Superior temporal gyrus (tissue), 1 donor: ENCODE results near the gene MLYCD.

Experiments used
- DNase-seq: peaks from one replicate; pipeline ENCODE4 v3.0.0-alpha.2; 2016; ENCODE audit errors: extremely low spot score

The MLYCD gene

DNA sequence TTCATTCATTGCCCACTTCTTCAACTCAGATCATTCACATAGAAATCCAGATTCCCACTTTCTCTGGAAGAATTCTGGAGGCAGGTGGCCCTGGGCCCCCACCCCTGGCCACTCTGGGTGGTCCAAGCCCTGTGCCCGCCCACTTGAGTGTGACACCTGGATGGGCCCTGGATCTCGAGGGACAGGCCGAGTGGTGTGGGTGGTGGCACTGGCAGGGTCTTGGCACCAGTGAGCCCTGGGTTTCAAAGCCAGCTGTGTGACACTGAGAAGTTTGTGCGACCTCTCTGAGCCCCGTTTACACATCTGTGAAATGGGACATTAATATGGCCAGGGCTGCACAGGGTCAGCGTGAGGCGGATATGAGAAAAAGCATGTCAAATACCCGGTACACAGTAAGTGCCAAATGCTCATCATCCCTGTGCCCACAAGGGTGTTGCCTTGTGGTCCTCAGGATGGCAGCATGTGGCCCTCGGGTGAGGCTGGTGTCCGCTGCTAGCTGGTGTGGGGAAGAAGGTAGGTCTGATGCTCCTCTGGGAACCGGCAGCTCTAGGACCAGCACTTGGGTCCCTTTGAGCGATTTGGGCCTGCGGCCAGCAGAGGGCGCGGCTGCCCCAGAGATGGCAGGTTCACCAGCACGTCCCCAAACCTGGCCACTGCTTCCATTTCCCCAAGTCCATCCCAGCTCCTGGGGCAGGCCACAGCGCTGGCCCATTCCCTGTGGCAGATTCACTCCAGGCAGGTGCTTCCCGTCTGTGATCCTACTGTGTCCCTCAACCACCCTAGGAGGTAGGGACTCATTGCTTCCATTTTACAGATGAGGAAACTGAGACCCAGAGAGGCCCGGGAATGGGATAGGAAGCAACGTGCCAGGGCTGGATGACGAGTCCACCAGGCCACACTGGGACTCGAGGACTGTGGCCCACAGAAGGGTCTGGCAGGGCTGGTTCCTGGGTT lies 57.7 kb downstream of the MLYCD start:
- DNase-seq = peak; percentile 83

GRCh38 chr16:83957296-83957855 lies 58.5 kb downstream of the MLYCD start:
- no peak for DNase-seq

GRCh38 chr16:83958137-83958845 lies 59.4 kb downstream of the MLYCD start:
- DNase-seq = no peak

DNA sequence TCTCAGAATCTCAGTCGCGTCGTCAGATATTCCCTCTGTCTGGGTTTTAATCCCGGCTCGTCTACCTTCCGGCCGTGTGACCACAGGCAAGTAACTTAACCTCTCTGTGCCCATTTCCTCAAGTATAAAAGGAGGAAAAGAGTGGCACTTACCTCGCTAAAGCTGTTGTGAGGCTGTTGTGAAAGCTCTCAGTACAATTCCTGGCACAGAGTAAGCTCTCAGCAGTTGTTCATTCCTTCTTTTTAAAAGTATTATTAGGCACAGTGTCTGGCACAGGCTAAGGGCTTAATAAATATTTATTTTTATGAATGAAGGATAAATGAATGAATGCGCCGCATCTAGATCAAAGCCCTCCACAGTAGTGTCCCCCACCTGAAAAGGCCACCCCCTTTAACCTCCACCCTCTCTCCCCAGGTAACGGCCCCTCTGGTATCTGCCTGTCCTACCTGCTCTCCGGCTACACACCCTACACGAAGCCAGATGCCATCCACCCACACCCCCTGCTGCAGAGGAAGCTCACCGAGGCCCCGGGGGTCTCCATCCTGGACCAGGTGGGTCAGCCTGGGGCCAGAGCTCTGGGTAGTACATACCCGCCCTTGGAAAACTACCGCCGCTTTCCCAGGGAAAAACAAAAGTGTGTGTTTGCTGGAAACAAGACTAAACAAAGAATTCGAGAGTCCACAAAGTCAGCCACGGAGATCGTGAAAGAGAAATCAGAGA lies 60.1 kb downstream of the MLYCD start:
- no peak for DNase-seq

GRCh38 chr16:83959656-83960434 lies 60.9 kb downstream of the MLYCD start:
- no peak for DNase-seq

GRCh38 chr16:83960521-83961249 lies 61.8 kb downstream of the MLYCD start:
- DNase-seq = no peak

- DNase-seq = no peak
Observed at GRCh38 chr16:83961591-83961990, 62.7 kb downstream of the MLYCD start.

GRCh38 chr16:83963277-83964119 lies 64.6 kb downstream of the MLYCD start:
- DNase-seq = no peak

DNA sequence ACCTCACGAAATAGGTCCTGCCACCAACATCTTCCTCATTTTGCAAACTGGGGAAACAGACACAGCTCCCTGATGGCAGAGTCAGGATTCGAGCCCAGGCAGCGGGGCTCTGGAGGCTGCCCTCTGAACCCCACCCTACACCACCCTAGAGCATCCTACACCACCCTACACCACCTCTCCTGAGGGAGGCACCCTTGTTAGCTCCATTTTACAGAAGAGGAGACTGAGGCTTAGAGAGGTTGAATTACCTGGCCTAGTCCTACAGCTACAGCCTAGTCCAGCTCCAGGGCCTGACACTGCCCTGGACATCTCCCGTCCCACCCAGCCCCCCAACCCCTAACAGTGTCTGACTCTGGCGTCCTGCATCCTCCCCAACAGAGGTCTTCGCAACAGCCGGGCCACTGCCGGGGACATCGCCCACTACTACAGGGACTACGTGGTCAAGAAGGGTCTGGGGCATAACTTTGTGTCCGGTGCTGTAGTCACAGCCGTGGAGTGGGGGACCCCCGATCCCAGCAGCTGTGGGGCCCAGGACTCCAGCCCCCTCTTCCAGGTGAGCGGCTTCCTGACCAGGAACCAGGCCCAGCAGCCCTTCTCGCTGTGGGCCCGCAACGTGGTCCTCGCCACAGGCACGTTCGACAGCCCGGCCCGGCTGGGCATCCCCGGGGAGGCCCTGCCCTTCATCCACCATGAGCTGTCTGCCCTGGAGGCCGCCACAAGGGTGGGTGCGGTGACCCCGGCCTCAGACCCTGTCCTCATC lies 65.9 kb downstream of the MLYCD start:
- no peak for DNase-seq

DNA sequence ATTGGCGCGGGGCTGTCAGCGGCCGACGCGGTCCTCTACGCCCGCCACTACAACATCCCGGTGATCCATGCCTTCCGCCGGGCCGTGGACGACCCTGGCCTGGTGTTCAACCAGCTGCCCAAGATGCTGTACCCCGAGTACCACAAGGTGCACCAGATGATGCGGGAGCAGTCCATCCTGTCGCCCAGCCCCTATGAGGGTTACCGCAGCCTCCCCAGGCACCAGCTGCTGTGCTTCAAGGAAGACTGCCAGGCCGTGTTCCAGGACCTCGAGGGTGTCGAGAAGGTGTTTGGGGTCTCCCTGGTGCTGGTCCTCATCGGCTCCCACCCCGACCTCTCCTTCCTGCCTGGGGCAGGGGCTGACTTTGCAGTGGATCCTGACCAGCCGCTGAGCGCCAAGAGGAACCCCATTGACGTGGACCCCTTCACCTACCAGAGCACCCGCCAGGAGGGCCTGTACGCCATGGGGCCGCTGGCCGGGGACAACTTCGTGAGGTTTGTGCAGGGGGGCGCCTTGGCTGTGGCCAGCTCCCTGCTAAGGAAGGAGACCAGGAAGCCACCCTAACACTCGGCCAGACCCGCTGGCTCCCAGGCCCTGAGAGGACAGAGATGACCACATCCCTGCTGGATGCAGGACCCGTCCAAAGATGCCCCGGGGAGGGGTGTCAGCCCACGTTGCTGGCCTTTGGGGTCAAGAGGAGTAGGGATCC lies 66.7 kb downstream of the MLYCD start:
- no peak for DNase-seq

DNA sequence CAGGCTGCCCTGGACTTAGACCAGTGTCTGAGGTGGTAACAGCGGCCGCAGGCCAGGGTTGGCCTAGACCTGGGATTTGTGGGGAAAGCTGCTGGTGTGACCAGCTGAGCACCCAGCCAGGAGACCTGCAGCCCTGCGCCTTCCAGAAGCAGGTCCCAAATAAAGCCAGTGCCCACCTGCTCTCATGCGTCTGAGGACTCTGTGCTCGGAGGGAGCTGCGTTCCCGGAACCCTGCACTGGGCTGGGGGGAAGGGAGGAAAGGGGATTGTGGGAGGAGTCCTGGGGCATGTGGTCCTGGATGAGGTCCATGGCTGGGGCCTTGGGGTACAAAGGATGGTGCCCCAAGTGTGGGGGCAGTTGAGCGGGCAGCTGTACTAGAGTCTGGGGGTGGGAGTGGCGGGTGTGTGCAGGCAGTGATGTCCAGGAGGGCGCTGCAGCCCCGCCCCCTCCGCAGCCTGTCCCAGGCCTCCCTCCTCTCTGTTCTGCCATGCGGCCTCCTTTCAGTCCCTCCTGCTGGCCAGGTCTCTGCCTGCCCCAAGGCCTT lies 67.3 kb downstream of the MLYCD start:
- no peak for DNase-seq

GRCh38 chr16:83967091-83967490 lies 68.2 kb downstream of the MLYCD start:
- no peak for DNase-seq

GRCh38 chr16:83967838-83968305 lies 69.0 kb downstream of the MLYCD start, which contains the start of gene NECAB2:
Gene NECAB2 (plus strand): TSS chr16:83968244. CDS start chr16:83968649, 405 bp downstream.
- DNase-seq = no peak

GRCh38 chr16:83968306-83968851 lies 69.5 kb downstream of the MLYCD start:
- no peak for DNase-seq

GRCh38 chr16:83968891-83969649 lies 70.2 kb downstream of the MLYCD start:
- DNase-seq = no peak

GRCh38 chr16:83969771-83970429 lies 71.0 kb downstream of the MLYCD start:
- no peak for DNase-seq
